K562 (cell line): ENCODE measurements around the gene BSDC1. TPM values are rescaled to one million over a fixed set of nuclear protein-coding genes. Genes with fewer than 3 reads are reported as not detected.

Source experiments
- ATAC-seq: fragments of 200-7000 bp; cut with Tn5 transposase; 3 replicates; pipeline ENCODE4 v1.9.1; 2020; ENCODE audit warnings: moderate library complexity
- BruUV-seq: library from RNA; stranded (reverse); fragments of 400-500 nt; replicated peaks from 2 replicates; lab custom pipeline; 2021; lab: Mats Ljungman, UMichigan
- CTCF ChIA-PET: fragments of 300-600 bp; formaldehyde crosslinking; extraction: SDS; loops from one replicate; lab custom pipeline; 2021; ENCODE audit warnings: low intra/inter-chr PET ratio; lab: Yijun Ruan, JAX
- POLR2A ChIA-PET: fragments of 300-600, 350-650 bp; sonication (Branson Sonifier 250); formaldehyde crosslinking; extraction: SDS; loops from one replicate; lab custom pipeline; 2021; ENCODE audit warnings: antibody characterized with exemption, inconsistent platforms; lab: Yijun Ruan, JAX
- DNase-seq, 4 experiments: peaks; one replicate each; pipeline versions ENCODE4 v3.0.0 to v3.0.0-alpha.2; 2011 to 2018; ENCODE audit warnings: low spot score in 3 of 4, mixed read lengths in 3 of 4; ENCODE audit errors: extremely low read depth in 1 of 4
- FAIRE-seq: peaks from 2 replicates; lab custom pipeline; 2011; peaks lifted over from hg19 to GRCh38; lab: Jason Lieb, UNC
- H2AFZ ChIP-seq: 2 replicates; pipeline ENCODE4 v1.6.0; 2011; ENCODE audit warnings: low read depth, low read length, control low read depth, inconsistent platforms
- H3K27ac ChIP-seq: fragments of 200-600 bp; 3 replicates; pipeline ENCODE4 v1.8.0; 2011; ENCODE audit warnings: low read depth, mild to moderate bottlenecking, control low read depth, inconsistent platforms, low read length, moderate library complexity, mixed read lengths; ENCODE audit errors: extremely low read depth
- H3K27me3 ChIP-seq, 2 experiments: fragments of 300-600 bp in 1 of 2; 2 replicates in 1 of 2; 3 replicates in 1 of 2; pipeline versions ENCODE4 v1.6.0 to v1.8.0; 2011; ENCODE audit warnings: inconsistent platforms in 2 of 2, low read length in 2 of 2, mild to moderate bottlenecking in 1 of 2, mixed read lengths in 1 of 2, moderate library complexity in 1 of 2; ENCODE audit not compliant: control insufficient read depth in 2 of 2, insufficient read depth in 2 of 2
- H3K36me3 ChIP-seq: fragments of 300-600 bp; 3 replicates; pipeline ENCODE4 v1.8.0; 2011; ENCODE audit warnings: mild to moderate bottlenecking, low read length, inconsistent platforms; ENCODE audit not compliant: control insufficient read depth, insufficient read depth
- H3K4me1 ChIP-seq, 2 experiments: fragments of 200-600 bp in 1 of 2; replicated peaks in 1 of 2; 2 replicates in 1 of 2; 3 replicates in 1 of 2; pipeline versions ENCODE4 v1.5.1 to v1.8.0; 2011; ENCODE audit warnings: inconsistent platforms in 2 of 2, low read length in 2 of 2, mild to moderate bottlenecking in 1 of 2, mixed read lengths in 1 of 2, moderate library complexity in 1 of 2; ENCODE audit not compliant: control insufficient read depth in 2 of 2, insufficient read depth in 2 of 2
- H3K4me2 ChIP-seq: 2 replicates; pipeline ENCODE4 v1.6.1; 2011; ENCODE audit warnings: low read length, control low read depth, inconsistent platforms, mixed read lengths; ENCODE audit not compliant: insufficient read depth
- H3K4me3 ChIP-seq: fragments of 200-600 bp; sonication (generic), shearing (Covaris generic); 2 replicates; pipeline ENCODE4 v1.5.1; 2016; ENCODE audit warnings: control low read depth, inconsistent platforms
- H3K79me2 ChIP-seq: fragments of 200-600 bp; 3 replicates; pipeline ENCODE4 v1.8.0; 2011; ENCODE audit warnings: low read length, inconsistent platforms; ENCODE audit not compliant: control insufficient read depth, insufficient read depth
- H3K9ac ChIP-seq, 2 experiments: 2 replicates each; pipeline versions ENCODE4 v1.6.0 to v1.6.1; 2011; ENCODE audit warnings: low read depth in 2 of 2, low read length in 2 of 2, control low read depth in 1 of 2, inconsistent platforms in 1 of 2, mild to moderate bottlenecking in 1 of 2, mixed read lengths in 1 of 2; ENCODE audit not compliant: insufficient read depth in 1 of 2
- H3K9me1 ChIP-seq: one replicate; pipeline ENCODE4 v1.6.0; 2011; ENCODE audit warnings: inconsistent platforms, mild to moderate bottlenecking, low read length, moderate library complexity; ENCODE audit not compliant: control insufficient read depth, insufficient read depth
- H3K9me3 ChIP-seq: replicated peaks from 2 replicates; pipeline ENCODE4 v1.5.1; 2011; ENCODE audit warnings: low read depth, low read length, inconsistent platforms; ENCODE audit not compliant: control insufficient read depth, insufficient read depth
- H4K20me1 ChIP-seq: replicated peaks from 2 replicates; pipeline ENCODE4 v1.6.1; 2011; ENCODE audit warnings: low read length, inconsistent platforms, mixed read lengths; ENCODE audit not compliant: control insufficient read depth, insufficient read depth
- HDGF ChIP-seq: fragments of 450-650 bp; IDR thresholded peaks from 2 replicates; pipeline ENCODE4 v1.6.1; 2016
- MNT ChIP-seq, 2 experiments: fragments of 450-650 bp; conservative IDR thresholded peaks; 2 replicates each; pipeline ENCODE4 v1.6.1; 2017; ENCODE audit warnings: mild to moderate bottlenecking in 2 of 2, moderate library complexity in 2 of 2
- POLR2A ChIP-seq: fragments of 450-650 bp; conservative IDR thresholded peaks from 2 replicates; pipeline ENCODE4 v1.6.1; 2016
- POLR2G ChIP-seq: fragments of 200-400 bp; formaldehyde crosslinking; IDR thresholded peaks from 2 replicates; pipeline ENCODE4 v1.6.1; 2017; ENCODE audit warnings: low read depth, mild to moderate bottlenecking, antibody characterized with exemption, low read length, moderate library complexity
- RBM25 ChIP-seq: fragments of 200-400 bp; formaldehyde crosslinking; IDR thresholded peaks from 2 replicates; pipeline ENCODE4 v1.6.1; 2018; ENCODE audit warnings: low read length, low read depth, moderate library complexity; ENCODE audit not compliant: severe bottlenecking
- RFX1 ChIP-seq: fragments of 450-650 bp; IDR thresholded peaks from 2 replicates; pipeline ENCODE4 v1.6.1; 2016; ENCODE audit warnings: mild to moderate bottlenecking, moderate library complexity
- RUNX1 ChIP-seq: sonication (generic); IDR thresholded peaks from 2 replicates; pipeline ENCODE4 v1.6.1; 2016; ENCODE audit warnings: antibody characterized with exemption, low read depth
- ZKSCAN3 ChIP-seq: fragments of 250-450 bp; sonication (Bioruptor Pico); IDR thresholded peaks from 2 replicates; pipeline ENCODE4 v1.4.0; 2020
- ZNF778 ChIP-seq: fragments of 450-650 bp; formaldehyde crosslinking; IDR thresholded peaks from 2 replicates; pipeline ENCODE4 v1.4.0; 2020; ENCODE audit warnings: mild to moderate bottlenecking, moderate library complexity
- WGBS: fragments of 100-300 bp; shearing (Covaris generic); methylation state at CpG from one replicate; pipeline ENCODE4 v1.1.6; 2016; ENCODE audit warnings: low coverage, mixed read lengths; ENCODE audit not compliant: insufficient coverage; ENCODE audit errors: missing lambda C conversion rate; 5-methylcytosine and 5-hydroxymethylcytosine counted together
- in situ Hi-C: fragments of 300-500 bp; cut with MboI; formaldehyde crosslinking; loops from 4 replicates; pipeline ENCODE4 v1.15.0; 2018; ENCODE audit warnings: inconsistent platforms, mixed read lengths
- intact Hi-C: fragments of 100-400 bp; cut with micrococcal nuclease; formaldehyde crosslinking; loops from 2 replicates; pipeline ENCODE4 v1.14.2; 2022
- polyA plus RNA-seq, 8 experiments: library from polyadenylated mRNA; depleted of rRNA in 4 of 8; stranded (reverse) in 5 of 8; unstranded in 3 of 8; fragments of >200 nt; fragmentation: Nextera tagmentation in 2 of 8; fragmentation: Illumina TruSeq in 1 of 8; extraction: Ambion mirVana in 2 of 8; extraction: Trizol in 1 of 8; gene quantifications; 2 replicates each; pipeline versions ENCODE4 v1.2.1 to v1.2.3, GENCODE V29; 2011 to 2014; ENCODE audit warnings: inconsistent platforms in 1 of 8, missing spikeins in 1 of 8
- total RNA-seq, 7 experiments: library from RNA; depleted of rRNA in 6 of 7; stranded (reverse); fragments of >200 nt in 6 of 7; fragmentation: Illumina TruSeq in 2 of 7; extraction: Trizol in 2 of 7; gene quantifications; 2 replicates each; pipeline versions ENCODE4 v1.2.1 to v1.2.3, GENCODE V29; 2011 to 2021; ENCODE audit warnings: low replicate concordance in 1 of 7

BSDC1 gene
- total and polyA plus RNA-seq, 9 of the 15 experiments (the other 6 are each of a cell fraction or from before 2014, with no cell fraction given), result 10.2 to 96.8 (median 73.1) TPM

DNA sequence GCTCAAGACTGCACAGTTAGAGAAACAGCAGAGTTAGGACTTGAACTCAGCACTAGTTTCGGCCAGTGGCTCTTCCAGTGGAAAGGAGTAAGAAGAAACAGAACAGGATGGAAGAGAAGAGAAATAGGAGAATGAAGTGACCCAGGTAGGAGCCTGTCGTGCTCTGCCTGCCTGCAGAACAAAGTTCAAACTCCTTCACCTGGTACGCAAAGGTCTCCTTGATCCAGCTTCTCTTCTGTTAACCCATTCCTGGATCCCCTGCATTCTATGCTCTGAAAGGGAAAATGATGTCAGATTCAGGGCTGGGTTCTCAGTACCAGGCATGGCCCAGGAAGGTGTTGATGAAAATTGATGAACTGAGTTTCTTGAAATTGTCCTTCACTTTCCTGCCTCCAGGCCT, 35.8 kb downstream of the BSDC1 start (continued):
- TF ChIP-seq POLR2A, result peak; percentile 5; the same call in 1 of the 2 replicates
- TF ChIP-seq RUNX1, result no peak
- no peak for TF ChIP-seq MNT (conservative IDR thresholded peaks at IDR 0.05)
- TF ChIP-seq HDGF, result no peak
- no peak for TF ChIP-seq ZKSCAN3 (CRISPR knock-in tag)
- peak; percentile 16 for TF ChIP-seq RBM25
- peak; percentile 27; the same call in 1 of the 2 replicates for TF ChIP-seq POLR2G
- TF ChIP-seq, all 486 proteins: peak for 4

DNA sequence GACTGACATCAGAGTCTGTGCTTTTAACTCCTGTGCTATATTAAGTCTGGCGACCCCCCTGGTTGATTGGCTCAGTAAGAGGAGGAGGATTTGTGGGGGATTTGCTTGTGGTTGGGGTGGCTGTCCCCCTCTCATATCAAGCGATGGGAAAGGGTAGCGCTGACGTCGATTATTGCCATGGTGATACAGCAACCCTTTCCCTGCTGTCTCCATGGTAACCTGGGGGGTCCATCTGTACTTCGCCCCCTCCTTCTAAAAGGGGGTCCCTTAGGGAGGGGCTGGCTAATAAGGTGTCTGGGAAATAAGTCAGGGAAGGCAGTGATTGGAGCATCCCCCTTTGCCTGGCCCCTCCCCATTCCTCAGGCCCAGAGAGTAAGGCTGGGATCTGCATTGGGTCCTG, 36.6 kb downstream of the BSDC1 start:
- CTCF ChIA-PET, result no interaction called here
- no peak overlapping the region for H3K9ac ChIP-seq
- H3K9me1 ChIP-seq, result no peaks in the 10 kb centered on the region
- 44% methylated on average over 6 of the region's 6 CpGs for WGBS
- peaks cover 17 to 21% of the 10 kb centered on the region in 2 experiments for H3K4me1 ChIP-seq
- in situ Hi-C loops, result no loop called here
- intact Hi-C loops, result no loop called here
- H3K36me3 ChIP-seq, result peaks cover 25% of the 10 kb centered on the region; the same call in 2 of the 3 replicates
- peak; percentile 86 for TF ChIP-seq RFX1
- no peak for TF ChIP-seq ZNF778 (CRISPR knock-in tag)
- H3K27ac ChIP-seq, result no peak overlapping the region
- peaks cover under 1% of the 10 kb centered on the region; the same call in 1 of the 3 replicates for H3K79me2 ChIP-seq
- peak in 1 of 4 experiments; percentile 18 for DNase-seq
- POLR2A ChIA-PET, result interaction anchor here (0.6 to 2.8 kb wide), 6 partner anchors 10 to 102 kb away, joined by 3 to 14 read pairs (median 4); no protein-coding TSS in a partner anchor
- H3K4me2 ChIP-seq, result no peak overlapping the region
- H3K27me3 ChIP-seq, result no peaks in the 10 kb centered on the region
- no peak for FAIRE-seq
- 0 out of 2 replicates have a peak, but pooled peaks cover 6% of the 10 kb centered on the region for H4K20me1 ChIP-seq
- H2AFZ ChIP-seq, result no peak overlapping the region
- no peak overlapping the region for H3K4me3 ChIP-seq
- H3K9me3 ChIP-seq, result no peaks in the 10 kb centered on the region
- BruUV-seq, result no TSS peak
- ATAC-seq, result no peak
